Astrocyte of the cerebellum (primary cell): ENCODE data around the gene WWTR1.

Source experiments
- DNase-seq: peaks from one replicate; pipeline ENCODE4 v3.0.0-alpha.2; 2011; ENCODE audit warnings: low read depth
- H3K4me3 ChIP-seq: 2 replicates; pipeline ENCODE4 v1.5.1; 2011; ENCODE audit warnings: mild to moderate bottlenecking, low read depth, low read length, moderate library complexity
- CTCF ChIP-seq: IDR thresholded peaks from 2 replicates; pipeline ENCODE4 v1.5.1; 2012; ENCODE audit warnings: low read length, low read depth, moderate library complexity, mild to moderate bottlenecking; ENCODE audit errors: missing control alignments
- in situ Hi-C: cut with HindIII; loops from 2 replicates; pipeline ENCODE4 v1.10.0; 2017; ENCODE audit warnings: low sequenced_read_pairs

The WWTR1 gene

GRCh38 chr3:149647285-149647684 lies 10.5 kb downstream of the WWTR1 start:
- no peak for TF ChIP-seq CTCF
- in situ Hi-C loops: no loop called here
- no peak for DNase-seq
- H3K4me3 ChIP-seq: no peak overlapping the region

GRCh38 chr3:149646181-149646766 lies 11.6 kb downstream of the WWTR1 start:
- in situ Hi-C loops: no loop called here
- no peak for TF ChIP-seq CTCF
- no peak for DNase-seq

GRCh38 chr3:149643963-149644362 lies 13.9 kb downstream of the WWTR1 start:
- no peak for DNase-seq
- no peak for TF ChIP-seq CTCF
- in situ Hi-C loops: no loop called here

More at GRCh38 chr3:149646181-149646766, 11.6 kb downstream of the WWTR1 start:
- H3K4me3 ChIP-seq: no peak overlapping the region

DNA sequence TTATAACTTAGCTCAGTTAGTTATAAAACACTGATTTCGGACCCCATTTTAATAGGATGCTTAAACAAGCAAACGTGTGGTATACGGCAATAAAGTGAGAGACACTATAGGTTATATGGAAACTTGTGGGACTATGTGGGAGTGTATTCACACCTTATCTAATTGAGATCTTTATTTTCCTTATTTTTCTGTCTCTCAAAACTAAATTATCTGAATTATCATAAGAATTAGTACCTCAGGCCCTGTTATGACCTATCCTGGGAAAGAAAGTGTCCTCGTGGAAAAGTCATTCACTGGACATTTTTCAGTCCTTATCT lies 14.4 kb downstream of the WWTR1 start:
- no peak for TF ChIP-seq CTCF
- no peak overlapping the region for H3K4me3 ChIP-seq
- in situ Hi-C loops: no loop called here
- DNase-seq: no peak

More at GRCh38 chr3:149643963-149644362, 13.9 kb downstream of the WWTR1 start:
- no peak overlapping the region for H3K4me3 ChIP-seq

GRCh38 chr3:149640976-149641728 lies 16.7 kb downstream of the WWTR1 start:
- no peak for TF ChIP-seq CTCF
- no peak for DNase-seq
- no peak overlapping the region for H3K4me3 ChIP-seq
- in situ Hi-C loops: no loop called here

DNA sequence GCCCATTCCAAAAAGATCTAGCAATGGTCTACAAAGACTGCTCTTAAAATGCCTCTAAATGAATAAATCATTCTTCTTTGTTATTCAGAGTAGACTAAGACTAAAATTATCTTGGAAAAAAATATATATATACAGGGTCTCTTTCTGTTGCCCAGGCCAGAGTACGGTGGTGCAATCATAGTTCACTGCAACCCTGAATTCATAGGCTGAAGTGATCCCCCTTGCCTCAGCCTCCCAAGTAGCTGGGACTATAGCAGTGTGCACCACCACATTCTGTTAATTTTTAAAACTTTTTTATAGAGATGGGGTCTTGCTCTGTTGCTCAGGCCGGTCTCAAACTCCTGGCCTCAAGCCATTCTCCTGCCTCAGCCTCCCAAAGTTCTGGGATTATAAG lies 18.7 kb downstream of the WWTR1 start:
- in situ Hi-C loops: no loop called here
- no peak for TF ChIP-seq CTCF
- peak overlapping the region; percentile 28 for H3K4me3 ChIP-seq
- DNase-seq: no peak
